GM12878 (cell line): ENCODE results near the gene NPC2.

ENCODE experiments used
- CHD2 ChIP-seq: IDR thresholded peaks from 2 replicates; pipeline ENCODE4 v1.6.1; 2011; ENCODE audit warnings: low read depth, low read length, improper control_type of control experiment, borderline replicate concordance
- E4F1 ChIP-seq: fragments of 450-650 bp; IDR thresholded peaks from 2 replicates; pipeline ENCODE4 v1.6.1; 2018; ENCODE audit warnings: borderline replicate concordance, mild to moderate bottlenecking; ENCODE audit not compliant: partially characterized antibody
- KAT2A ChIP-seq: conservative IDR thresholded peaks from 2 replicates; pipeline ENCODE4 v1.6.1; 2011; ENCODE audit warnings: low read depth, low read length; ENCODE audit not compliant: control insufficient read depth
- NR2C2 ChIP-seq: IDR thresholded peaks from 2 replicates; pipeline ENCODE4 v1.6.1; 2011; ENCODE audit warnings: borderline replicate concordance, low read depth; ENCODE audit not compliant: control insufficient read depth, insufficient read length
- POLR2A ChIP-seq: IDR thresholded peaks from 2 replicates; pipeline ENCODE4 v1.6.1; 2011; ENCODE audit warnings: low read depth, mild to moderate bottlenecking, low read length
- POLR2AphosphoS2 ChIP-seq: IDR thresholded peaks from 2 replicates; pipeline ENCODE4 v1.6.1; 2011; ENCODE audit warnings: low read depth, mild to moderate bottlenecking, low read length, improper control_type of control experiment, moderate library complexity
- POLR2AphosphoS5 ChIP-seq: IDR thresholded peaks from 2 replicates; pipeline ENCODE4 v1.6.1; 2011; ENCODE audit warnings: mild to moderate bottlenecking, low read length, inconsistent platforms
- RAD21 ChIP-seq: IDR thresholded peaks from 2 replicates; pipeline ENCODE4 v1.6.1; 2011; ENCODE audit warnings: mild to moderate bottlenecking, low read depth, low read length, moderate library complexity; ENCODE audit not compliant: insufficient read depth
- TBL1XR1 ChIP-seq: IDR thresholded peaks from 2 replicates; pipeline ENCODE4 v1.6.1; 2012; ENCODE audit warnings: low read depth, low read length, improper control_type of control experiment
- YBX1 ChIP-seq: fragments of 450-650 bp; IDR thresholded peaks from 2 replicates; pipeline ENCODE4 v1.6.1; 2016; ENCODE audit warnings: antibody characterized with exemption
- ZBTB11 ChIP-seq: fragments of 450-650 bp; formaldehyde crosslinking; IDR thresholded peaks from 2 replicates; pipeline ENCODE4 v1.5.0; 2022; ENCODE audit warnings: mild to moderate bottlenecking, missing genetic modification characterization
- TF ChIP-seq, protein P1 (sequence below): IDR thresholded peaks from 2 replicates; pipeline ENCODE4 v1.6.1; 2012; ENCODE audit warnings: mild to moderate bottlenecking, low read depth, low read length
- TF ChIP-seq, protein P2 (sequence below), 3 experiments: IDR thresholded peaks in 2 of 3; conservative IDR thresholded peaks in 1 of 3; 2 replicates each; pipeline ENCODE4 v1.5.1; 2011; ENCODE audit warnings: low read depth in 3 of 3, low read length in 3 of 3, mild to moderate bottlenecking in 3 of 3, control low read depth in 2 of 3, moderate library complexity in 2 of 3, inconsistent platforms in 1 of 3, mixed read lengths in 1 of 3; ENCODE audit not compliant: control insufficient read depth in 2 of 3, insufficient read depth in 1 of 3; ENCODE audit errors: extremely low read depth in 1 of 3

DNA sequence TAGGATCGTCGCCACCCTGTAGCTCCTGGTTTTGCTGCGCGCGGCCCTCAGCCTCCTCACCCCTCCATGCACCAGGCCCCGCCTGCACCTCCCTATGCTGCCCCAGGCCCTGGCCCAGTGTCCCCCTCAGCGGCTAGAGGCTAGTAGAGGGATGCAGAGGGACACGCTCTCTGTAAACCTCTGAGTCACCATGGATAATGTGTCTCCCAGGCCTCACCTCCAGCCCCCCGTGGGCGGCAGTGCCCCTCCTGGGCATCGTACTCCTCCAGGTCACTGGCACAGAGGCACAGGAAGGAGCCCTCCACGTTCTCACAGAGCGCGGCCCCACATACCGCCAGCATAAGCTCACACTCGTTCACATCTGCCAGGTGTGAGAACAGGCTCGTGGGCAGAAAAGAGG is 12.7 kb upstream of the NPC2 start:
- TF ChIP-seq, protein P1, sequence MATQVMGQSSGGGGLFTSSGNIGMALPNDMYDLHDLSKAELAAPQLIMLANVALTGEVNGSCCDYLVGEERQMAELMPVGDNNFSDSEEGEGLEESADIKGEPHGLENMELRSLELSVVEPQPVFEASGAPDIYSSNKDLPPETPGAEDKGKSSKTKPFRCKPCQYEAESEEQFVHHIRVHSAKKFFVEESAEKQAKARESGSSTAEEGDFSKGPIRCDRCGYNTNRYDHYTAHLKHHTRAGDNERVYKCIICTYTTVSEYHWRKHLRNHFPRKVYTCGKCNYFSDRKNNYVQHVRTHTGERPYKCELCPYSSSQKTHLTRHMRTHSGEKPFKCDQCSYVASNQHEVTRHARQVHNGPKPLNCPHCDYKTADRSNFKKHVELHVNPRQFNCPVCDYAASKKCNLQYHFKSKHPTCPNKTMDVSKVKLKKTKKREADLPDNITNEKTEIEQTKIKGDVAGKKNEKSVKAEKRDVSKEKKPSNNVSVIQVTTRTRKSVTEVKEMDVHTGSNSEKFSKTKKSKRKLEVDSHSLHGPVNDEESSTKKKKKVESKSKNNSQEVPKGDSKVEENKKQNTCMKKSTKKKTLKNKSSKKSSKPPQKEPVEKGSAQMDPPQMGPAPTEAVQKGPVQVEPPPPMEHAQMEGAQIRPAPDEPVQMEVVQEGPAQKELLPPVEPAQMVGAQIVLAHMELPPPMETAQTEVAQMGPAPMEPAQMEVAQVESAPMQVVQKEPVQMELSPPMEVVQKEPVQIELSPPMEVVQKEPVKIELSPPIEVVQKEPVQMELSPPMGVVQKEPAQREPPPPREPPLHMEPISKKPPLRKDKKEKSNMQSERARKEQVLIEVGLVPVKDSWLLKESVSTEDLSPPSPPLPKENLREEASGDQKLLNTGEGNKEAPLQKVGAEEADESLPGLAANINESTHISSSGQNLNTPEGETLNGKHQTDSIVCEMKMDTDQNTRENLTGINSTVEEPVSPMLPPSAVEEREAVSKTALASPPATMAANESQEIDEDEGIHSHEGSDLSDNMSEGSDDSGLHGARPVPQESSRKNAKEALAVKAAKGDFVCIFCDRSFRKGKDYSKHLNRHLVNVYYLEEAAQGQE, result no peak
- no peak for TF ChIP-seq POLR2A
- no peak for TF ChIP-seq TBL1XR1
- TF ChIP-seq POLR2AphosphoS2, result no peak
- TF ChIP-seq, protein P2, sequence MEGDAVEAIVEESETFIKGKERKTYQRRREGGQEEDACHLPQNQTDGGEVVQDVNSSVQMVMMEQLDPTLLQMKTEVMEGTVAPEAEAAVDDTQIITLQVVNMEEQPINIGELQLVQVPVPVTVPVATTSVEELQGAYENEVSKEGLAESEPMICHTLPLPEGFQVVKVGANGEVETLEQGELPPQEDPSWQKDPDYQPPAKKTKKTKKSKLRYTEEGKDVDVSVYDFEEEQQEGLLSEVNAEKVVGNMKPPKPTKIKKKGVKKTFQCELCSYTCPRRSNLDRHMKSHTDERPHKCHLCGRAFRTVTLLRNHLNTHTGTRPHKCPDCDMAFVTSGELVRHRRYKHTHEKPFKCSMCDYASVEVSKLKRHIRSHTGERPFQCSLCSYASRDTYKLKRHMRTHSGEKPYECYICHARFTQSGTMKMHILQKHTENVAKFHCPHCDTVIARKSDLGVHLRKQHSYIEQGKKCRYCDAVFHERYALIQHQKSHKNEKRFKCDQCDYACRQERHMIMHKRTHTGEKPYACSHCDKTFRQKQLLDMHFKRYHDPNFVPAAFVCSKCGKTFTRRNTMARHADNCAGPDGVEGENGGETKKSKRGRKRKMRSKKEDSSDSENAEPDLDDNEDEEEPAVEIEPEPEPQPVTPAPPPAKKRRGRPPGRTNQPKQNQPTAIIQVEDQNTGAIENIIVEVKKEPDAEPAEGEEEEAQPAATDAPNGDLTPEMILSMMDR (IDR thresholded peaks at IDR 0.05 in 2 of 3, conservative IDR thresholded peaks at IDR 0.05 in 1 of 3; ENCODE audit: control insufficient read depth in 2 of 3, extremely low read depth in 1 of 3, insufficient read depth in 1 of 3, low read depth in 3 of 3, low read length in 3 of 3), result no peak
- TF ChIP-seq ZBTB11 (CRISPR knock-in tag), result no peak
- no peak for TF ChIP-seq RAD21
- no peak for TF ChIP-seq YBX1
- no peak for TF ChIP-seq E4F1
- no peak for TF ChIP-seq CHD2
- no peak for TF ChIP-seq NR2C2
- no peak for TF ChIP-seq POLR2AphosphoS5
- no peak for TF ChIP-seq KAT2A
